Globus pallidus (tissue), 1 donor: ENCODE data around the gene CWC27.
A peak's percentile ranks its signal among the peaks of the same experiment; 100 is the strongest.

Experiments
- DNase-seq: peaks from one replicate; pipeline ENCODE4 v3.0.0-alpha.2; 2015; ENCODE audit warnings: low spot score

CWC27 gene, protein sequence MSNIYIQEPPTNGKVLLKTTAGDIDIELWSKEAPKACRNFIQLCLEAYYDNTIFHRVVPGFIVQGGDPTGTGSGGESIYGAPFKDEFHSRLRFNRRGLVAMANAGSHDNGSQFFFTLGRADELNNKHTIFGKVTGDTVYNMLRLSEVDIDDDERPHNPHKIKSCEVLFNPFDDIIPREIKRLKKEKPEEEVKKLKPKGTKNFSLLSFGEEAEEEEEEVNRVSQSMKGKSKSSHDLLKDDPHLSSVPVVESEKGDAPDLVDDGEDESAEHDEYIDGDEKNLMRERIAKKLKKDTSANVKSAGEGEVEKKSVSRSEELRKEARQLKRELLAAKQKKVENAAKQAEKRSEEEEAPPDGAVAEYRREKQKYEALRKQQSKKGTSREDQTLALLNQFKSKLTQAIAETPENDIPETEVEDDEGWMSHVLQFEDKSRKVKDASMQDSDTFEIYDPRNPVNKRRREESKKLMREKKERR

DNA sequence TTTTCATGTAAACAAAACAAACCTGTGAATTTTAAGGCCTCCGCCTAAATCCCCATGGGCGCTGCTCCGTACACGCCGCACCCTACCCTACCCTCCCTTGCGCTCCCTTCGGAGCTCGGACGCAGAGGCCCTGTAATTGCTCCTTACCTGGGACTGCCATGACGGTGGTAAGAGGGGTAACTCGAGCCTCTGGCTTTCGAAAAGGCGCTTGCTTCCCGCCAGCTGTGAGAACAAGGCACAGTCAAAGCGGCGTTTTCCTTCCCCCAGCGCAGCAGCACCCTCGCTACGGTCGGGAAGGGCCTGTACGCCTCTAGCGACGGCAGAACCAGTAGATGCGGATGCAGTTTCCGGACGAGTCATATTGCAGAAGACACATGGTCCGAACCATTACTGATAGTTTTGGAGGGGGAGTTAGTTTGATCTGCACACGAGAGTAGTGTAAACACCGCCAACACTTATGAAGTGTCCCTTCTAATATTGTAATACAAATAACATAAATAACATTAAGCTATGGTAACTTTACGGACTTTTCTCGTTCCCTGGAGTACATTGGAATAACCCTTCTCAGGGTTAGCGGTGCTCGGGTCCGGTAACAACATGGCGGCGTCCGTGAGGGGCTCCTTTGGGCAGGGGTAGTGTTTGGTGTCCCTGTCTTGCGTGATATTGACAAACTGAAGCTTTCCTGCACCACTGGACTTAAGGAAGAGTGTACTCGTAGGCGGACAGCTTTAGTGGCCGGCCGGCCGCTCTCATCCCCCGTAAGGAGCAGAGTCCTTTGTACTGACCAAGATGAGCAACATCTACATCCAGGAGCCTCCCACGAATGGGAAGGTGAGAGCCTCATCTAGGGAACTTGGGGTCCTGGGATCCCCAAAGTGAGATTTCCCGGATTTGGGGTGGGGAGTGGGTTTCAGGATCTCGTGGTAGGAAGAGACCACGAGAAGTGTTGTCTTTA is at the start of gene CWC27, which contains the start of gene SREK1IP1:
CWC27 (plus strand) TSS at position 573 of the 955 bp plus-strand sequence; CDS start at position 790, 217 bp downstream.
SREK1IP1 (minus strand) TSS at position 334 of the 955 bp plus-strand sequence; CDS start at position 160, 174 bp downstream.
- peak; percentile 86 for DNase-seq

DNA sequence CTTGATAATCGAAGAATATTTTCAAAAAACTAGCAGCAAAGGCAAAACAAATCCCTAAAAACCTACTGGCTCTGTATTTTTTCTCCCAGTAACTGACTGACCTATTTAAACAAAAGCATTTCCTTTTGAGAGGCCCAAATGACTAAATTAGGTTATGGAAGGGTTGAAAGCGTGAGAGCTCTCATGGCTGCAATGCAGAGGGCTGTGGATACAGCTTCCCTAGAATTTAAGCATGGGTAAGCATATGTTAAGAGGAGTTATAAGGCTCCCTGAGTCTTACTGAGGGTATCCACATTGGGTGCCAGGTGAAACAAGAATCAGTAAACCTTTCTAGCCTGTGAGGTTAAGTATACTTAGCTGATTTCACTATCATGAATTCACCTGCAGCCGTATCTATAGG is 46.1 kb upstream of the CWC27 start:
- no peak for DNase-seq

DNA sequence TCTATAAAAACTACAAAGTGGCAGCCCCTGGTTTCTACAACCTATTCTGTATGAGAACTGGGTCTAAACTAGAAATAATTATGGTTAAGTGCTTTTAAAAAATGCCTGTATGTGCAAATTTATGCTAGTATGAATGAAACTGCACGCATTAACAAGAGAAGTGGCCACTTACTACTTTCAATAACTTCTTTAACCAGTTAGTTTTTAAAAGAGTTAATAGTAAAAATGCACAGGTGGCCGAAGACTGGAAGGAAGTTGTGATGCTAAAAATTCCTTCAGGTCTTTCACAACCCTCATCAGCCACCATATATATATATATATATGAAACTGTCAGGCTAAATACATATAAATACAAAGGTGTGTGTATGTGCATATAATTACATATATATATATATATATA is 41.6 kb upstream of the CWC27 start:
- no peak for DNase-seq

DNA sequence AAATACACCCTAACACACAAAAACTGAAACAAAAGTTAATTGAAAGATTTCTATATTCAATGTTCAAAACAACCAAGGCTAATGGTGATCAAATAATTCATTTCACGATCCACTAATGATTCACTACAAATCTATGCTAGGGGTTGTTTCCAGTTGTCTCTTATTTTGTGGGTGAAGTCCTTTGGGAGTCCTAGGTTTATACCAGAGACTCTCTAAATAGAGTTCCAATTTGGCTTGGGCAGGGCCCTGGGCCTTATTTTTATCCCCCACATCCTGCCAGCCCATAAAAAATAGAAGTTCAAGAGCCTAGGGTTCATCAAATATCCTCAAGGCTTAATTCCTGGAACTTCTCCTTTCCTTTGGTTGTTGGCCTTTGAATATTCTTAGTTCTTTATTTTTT is 26.3 kb upstream of the CWC27 start:
- DNase-seq = no peak

DNA sequence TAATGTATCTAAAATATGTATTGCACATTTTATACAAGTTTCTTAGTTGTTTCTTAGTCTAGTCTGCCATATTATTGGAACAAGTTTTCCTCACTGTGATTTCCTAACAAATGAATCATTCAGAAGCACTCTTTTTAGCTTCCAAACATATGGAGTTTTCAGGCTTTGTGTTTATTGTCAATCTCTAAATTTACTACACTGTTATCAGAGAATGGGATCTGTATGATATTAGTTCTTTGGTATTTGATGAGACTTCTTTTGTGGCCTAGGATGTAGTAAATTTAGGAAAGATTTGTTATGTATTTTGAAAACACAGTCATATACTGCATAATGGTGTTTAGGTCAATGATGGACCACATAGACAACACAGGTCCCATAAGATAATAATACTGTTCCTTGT is 25.9 kb upstream of the CWC27 start:
- DNase-seq = no peak

DNA sequence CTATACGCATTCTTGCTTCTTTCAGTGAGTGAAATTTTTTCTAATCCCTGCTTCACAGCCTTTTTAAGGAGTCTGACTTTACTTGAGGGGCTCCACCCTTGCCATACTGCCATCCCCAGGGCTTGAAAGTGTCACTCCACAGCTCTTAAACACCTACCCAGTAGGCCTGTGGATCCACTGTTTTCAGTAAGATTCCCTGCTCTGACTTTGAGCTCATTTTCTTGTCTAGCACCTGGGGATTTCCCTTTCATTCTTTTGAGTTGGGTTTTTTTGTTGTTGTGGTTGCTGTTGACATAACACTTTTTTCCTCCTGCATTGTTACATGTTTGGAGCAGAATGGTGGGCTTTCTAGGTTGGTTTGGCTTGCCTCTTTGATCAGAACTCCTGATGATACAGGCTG is 23.8 kb upstream of the CWC27 start:
- DNase-seq = no peak

DNA sequence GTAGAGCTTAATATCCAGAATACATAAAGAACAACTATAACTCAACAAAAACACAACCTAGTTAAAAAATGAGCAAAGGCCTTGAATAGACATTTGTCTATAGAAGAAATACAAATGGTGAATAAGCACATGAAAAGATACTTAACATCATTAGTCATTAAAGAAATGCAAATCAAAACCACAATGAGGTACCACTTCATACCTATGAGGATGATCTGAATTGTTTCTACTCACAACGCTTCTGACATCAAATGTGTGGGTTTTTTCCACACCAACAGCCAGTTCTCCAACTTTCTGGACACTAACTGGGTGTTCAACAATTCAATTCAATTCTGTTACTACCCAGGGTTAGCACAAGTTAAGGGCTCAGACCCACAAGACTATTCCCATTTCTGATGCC is 22.3 kb upstream of the CWC27 start:
- DNase-seq = no peak

DNA sequence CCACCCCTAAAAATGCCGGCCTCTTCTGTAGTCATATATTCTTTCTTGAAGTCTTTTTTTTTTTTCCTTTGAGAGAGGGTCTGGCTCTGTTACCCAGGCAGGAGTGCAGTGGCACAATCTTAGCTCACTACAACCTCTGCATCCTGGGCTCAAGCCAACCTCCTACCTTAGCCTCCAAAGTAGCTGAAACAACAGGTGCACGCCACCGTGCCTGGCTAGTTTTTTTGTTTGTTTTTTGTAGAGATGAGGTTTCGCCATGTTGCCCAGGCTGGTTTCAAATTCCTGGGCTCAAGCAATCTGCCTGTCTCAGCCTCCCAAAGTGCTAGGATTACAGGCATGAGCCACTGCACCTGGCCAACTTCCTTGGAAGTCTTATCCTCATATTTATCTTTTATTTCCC is 19.3 kb upstream of the CWC27 start:
- no peak for DNase-seq

DNA sequence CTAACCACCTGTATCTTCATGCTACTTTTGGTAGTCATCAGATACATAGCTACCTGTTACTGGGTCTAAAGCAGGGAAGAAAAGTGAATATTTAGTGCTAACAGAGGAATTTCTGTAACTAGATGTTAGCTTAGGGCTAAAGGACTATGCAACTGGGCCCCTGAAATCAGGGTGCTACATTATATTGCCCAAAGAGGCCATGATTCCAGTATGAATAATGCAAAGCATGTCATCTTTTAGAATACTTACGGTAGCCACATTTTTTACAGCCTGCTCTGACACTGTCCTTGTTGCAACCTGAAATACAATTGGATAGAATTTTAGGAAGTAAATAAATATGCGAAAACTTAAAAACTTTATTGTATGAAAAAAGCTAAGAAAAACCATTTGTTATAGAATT is 14.7 kb upstream of the CWC27 start:
- no peak for DNase-seq

DNA sequence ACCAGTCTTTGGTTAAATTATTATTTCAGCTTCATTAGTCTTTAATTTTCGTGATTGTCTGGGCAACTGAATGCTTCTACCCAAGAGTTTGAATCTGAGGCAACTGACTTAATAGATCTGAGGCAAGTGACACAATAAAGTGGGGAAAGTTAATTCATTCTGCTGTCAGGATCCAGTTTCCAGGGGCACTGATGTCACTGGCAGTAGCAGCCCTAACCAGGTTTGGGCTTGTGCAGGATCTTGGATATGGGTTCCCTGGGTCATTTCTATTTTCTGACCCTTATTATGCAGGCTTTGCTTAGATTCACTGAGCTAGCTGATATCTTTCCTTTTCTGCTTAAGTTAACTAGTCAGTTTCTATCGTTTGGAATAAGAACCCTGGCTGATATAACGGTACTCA is 9.8 kb upstream of the CWC27 start:
- DNase-seq = no peak

DNA sequence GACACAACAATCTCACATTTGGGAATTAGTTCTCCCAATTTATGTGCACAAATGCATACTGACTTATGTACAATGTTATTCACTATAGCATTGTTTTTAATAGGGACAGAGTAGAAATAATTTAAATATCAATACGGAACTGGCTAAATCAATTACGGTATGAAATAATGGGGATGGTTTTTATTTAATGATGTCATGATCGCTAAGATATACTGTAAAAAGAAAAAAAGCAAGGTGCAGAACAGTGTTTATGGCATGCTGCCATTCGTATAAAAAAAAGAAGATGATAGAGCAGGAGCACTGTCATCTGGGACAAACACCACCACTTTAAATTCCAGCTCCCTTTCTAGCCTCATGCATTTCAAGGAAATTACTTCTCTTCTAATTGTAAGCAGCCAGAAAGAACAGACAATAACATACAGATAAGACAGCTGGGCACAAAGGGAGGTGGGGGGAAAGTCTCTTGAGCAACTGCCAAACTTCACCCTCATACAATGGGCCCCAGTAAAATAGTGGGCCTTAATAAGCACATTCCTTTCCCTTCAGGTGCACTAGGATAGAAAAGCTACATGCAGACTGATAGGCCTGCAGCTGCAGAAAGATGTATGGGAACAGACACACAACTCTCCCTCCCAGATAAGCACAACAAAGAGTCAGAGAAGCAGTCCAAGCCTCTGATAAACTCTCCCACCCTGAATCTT is 8.6 kb upstream of the CWC27 start:
- peak; percentile 31 for DNase-seq

DNA sequence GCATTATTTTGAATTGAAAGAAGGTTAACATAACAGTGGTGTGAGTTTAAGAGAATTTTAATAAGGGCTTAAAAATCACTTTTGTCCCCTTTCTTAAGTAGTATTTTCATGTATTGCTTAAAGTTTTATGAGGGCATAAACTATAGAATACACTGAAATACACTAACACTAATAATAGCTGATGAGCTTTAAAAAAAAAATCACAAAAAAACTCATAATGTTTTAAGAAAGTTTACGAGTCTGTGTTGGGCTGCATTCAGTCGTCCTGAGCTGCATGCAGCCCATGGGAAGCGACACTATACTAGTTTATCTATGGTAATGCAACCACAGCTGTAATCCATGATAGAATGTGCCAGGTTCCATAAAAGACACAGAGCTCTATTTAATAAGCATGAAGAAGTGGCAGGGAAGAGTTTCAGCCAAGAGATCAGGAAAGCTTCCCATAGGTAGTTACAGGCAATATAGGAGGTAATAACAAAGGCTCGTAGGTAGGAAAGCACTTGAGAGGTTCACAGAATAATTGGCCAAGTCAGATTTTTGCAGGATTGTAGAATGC is 4.7 kb upstream of the CWC27 start:
- DNase-seq = no peak

DNA sequence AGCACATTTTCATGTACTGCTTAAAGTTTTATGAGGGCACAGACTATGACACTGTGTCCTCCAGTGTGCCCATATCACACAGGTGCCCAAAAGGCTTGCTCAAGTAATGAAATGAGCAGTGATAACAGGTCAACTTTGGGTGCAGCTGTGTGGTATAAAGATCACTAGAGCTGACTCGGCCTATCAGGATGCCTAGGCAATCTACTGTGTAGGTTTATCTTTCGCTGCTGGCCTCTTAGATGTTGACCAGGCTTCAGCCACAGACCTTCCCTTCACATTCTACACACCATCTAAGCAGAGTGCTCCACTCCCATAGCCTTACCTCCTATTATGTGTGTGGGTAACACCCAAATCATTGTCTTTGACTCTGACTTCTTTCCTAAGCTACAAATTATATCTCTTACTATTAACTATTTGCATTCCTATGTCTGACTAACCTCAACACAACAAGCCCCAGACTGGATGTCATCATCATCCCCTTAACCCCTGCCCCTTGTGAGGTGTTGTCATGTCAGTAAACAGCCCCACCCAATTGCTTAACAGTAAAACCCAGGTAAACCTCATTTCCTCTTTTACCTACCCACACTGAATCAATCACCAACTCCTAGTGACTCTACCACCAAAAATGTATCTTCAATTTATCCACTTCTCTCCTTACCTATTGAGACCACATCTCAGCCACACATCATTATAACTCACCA is 2.8 kb upstream of the CWC27 start:
- DNase-seq = no peak

DNA sequence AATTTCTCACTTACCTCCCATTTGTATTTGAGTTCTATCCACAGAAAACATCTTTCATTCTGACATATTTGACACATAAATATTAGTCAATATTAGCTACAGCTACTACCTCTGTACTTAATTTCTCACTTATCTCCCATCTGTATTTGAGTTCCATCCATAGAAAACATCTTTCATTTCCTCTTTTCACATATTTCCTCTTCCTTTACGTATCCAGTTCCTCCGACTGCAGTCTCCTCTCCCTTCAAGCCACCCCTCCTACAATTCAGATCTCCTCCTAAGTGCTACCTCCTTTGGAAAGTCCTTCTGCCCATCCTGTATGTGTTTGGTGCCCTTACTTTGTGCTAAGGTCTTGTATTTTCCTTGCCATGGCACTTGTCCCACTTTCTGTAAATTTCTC is 1.8 kb upstream of the CWC27 start:
- no peak for DNase-seq

DNA sequence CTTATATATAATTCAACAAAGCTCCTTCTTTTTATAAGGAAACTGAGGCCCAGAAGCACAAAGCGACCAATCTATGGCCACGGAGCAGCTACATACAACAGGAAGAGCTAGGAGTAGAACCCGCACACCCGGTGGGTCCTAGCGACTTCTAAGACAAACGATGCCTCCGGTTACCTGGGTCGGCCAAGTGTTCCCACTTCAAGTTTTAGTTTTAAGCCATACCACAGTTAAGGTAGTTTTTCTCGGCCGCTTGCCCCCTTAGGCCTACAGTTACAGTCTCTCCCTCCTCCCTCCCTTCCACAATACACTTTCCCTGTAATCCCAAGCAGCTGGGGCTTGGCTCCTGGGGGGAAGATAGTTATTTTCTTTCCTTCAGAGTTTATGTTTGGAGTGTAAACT is 772 bp upstream of the CWC27 start:
- DNase-seq = no peak

DNA sequence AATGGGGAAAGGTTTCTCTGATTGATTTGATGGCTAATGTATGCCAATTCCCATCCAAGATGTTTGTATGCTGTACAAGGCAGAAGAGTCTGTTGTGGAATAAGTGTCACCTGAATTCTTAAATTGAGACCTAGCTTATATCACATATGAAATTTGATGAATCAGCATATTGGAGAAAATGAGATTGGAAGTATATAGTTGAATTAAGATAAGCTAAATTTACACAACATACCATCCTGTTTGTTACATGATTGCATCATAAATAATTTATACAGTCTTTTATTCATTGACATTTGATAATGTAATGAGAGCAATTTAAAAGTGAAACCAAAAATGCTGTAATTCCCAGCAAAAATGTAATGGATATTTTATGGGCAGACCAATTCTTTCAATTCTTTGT is 1.1 kb downstream of the CWC27 start:
- DNase-seq = no peak

DNA sequence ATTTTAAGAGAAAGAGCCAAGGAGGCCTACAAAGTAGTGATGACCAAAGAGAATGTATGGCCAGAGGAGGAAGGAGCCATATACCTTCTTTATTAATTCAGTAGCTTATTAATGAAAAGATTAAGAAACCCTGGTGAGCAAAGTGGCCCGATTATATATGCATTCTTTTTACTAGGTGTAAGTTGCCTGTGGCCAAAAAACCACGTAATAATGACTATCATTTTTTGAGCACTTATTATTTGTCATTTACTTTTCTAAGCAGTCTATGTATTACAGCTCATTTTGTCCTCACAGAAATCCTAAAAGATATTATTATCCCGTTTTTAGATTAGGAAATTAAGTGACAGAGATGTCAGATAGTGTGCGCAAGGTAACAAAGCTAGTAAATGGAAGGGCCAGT is 3.0 kb downstream of the CWC27 start:
- no peak for DNase-seq

DNA sequence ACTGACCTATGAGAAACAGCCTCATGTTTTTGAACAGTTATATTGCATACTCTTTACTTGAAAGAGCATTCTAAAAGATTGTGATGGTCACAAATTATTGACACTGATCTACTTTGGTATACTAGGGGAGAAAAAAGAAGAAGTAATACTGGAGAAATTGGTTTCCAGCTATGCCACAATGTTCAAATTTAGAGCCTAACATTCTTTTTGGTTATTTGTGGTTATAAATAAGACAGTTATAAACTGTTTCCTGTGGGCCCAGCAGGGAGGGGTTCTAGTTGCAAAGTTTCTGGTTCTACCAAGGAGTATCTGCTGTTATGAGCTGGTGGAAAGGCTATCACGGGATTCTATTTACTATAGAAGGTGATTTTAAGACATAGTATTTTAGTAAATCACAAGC is 4.8 kb downstream of the CWC27 start:
- DNase-seq = no peak

DNA sequence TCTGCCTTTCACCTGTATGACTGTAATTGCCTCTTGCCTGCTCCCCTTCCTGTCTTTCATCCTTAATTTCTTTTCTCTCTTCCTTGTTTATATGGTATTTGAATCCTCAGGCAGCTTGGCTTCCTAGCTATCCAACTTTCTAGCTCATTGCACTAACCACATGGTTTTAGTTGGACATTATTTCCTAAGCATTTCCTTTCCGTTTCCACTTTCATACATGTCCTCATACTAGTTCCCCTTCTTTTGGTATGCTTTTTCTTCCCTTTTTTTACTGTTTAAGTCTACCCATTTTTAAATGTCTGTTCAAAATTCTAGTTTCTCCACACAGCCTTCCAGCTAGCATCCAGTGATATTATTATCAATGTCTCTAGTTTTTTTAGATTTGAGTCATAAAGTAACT is 6.6 kb downstream of the CWC27 start:
- DNase-seq = no peak

DNA sequence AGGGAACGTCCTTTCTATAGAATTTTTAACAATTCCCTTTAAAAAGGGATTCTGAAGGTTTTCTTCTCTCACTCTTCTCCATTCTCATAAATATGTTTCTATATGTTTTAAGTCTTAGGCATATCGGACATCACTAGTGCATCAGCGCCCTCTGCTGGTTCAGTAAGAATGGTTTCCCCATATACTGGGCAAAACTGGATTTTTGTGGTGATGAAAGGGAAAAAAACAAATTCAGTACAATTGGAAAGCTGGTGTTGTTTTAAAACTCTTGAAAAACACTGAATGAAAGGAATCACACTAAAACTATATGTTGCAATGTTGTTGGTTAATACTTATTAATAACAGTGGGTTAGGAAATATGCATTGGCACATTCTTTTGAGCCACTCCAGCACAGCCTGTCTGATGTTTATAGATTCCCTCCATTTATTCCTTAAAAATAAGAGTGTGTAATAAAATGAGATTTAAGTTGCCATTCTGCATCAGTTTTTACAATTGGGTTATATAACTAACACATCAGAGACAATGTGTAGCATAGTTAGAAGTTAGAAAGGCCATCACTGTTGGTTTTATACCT is 15.8 kb downstream of the CWC27 start:
- DNase-seq = peak; percentile 67

DNA sequence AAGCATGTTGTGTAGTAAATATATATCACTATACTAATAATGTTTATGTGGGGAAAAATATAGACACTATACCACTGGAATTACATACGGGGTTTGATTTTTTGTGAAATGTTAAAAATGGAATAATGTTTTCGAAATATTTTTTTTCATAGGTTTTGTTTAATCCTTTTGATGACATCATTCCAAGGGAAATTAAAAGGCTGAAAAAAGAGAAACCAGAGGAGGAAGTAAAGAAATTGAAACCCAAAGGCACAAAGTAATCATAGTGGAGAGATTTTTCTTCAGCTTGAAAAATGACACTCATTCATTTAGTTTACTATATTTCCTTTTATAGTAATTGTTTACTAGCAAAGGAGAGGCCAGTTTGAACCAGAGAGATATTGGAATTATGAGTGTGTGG is 17.6 kb downstream of the CWC27 start:
- no peak for DNase-seq
